Measurements from ENCODE around the gene EXOSC10. TPM values are rescaled to one million over a fixed set of nuclear protein-coding genes. Genes with fewer than 3 reads are reported as not detected.
"Not testable (repeated sequence)": the region's sequence is repeated elsewhere in the genome, so short reads cannot be mapped to it uniquely, and the experiment has no call there.

The EXOSC10 gene
- total and polyA plus RNA-seq, 8 donors: 15.1 to 118 (median 34.3) TPM

DNA sequence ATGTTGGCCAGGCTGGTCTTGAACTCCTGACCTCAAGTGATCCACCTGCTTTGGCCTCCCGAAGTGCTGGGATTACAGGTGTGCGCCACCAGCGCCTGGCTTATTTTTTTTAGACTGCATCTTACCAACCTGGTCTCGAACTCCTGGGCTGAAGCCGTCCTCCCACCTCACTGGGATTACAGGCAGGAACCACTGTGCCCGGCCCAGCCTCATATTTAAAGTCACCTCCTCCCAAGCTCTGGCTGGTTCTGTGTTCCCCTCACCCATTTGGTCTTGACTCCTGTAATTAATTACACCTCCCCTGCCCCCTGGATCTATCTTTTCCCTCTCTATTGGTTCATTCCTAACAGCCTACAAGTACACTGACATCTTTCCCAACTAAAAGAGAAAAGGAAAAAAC is 1.7 kb upstream of the EXOSC10 start:
- Histone ChIP-seq H3K9me3 (no peaks in the 10 kb centered on the region), H3K27me3 (no peaks in the 10 kb centered on the region), H3K4me3 (no peak overlapping the region), H3K27ac (no peak overlapping the region), H3K36me3 (peaks cover 15 to 27% (median 24%) of the 10 kb centered on the region in 4 donors), H3K4me1 (peaks cover 14 to 18% (median 18%) of the 10 kb centered on the region in 4 donors)
- DNase-seq: no peak
- WGBS, 5 donors: 84 to 96% (median 90%) methylated on average over 6 of the region's 6 CpGs
- intact Hi-C loops (cut with DNase I; ENCODE audit: low total_unique reads): no loop called here
- TF ChIP-seq EP300 (IDR thresholded peaks at IDR 0.05): no peak
- no peak for TF ChIP-seq POLR2A (IDR thresholded peaks at IDR 0.05)
- TF ChIP-seq POLR2AphosphoS5 (IDR thresholded peaks at IDR 0.05): no peak
- TF ChIP-seq, protein P1, sequence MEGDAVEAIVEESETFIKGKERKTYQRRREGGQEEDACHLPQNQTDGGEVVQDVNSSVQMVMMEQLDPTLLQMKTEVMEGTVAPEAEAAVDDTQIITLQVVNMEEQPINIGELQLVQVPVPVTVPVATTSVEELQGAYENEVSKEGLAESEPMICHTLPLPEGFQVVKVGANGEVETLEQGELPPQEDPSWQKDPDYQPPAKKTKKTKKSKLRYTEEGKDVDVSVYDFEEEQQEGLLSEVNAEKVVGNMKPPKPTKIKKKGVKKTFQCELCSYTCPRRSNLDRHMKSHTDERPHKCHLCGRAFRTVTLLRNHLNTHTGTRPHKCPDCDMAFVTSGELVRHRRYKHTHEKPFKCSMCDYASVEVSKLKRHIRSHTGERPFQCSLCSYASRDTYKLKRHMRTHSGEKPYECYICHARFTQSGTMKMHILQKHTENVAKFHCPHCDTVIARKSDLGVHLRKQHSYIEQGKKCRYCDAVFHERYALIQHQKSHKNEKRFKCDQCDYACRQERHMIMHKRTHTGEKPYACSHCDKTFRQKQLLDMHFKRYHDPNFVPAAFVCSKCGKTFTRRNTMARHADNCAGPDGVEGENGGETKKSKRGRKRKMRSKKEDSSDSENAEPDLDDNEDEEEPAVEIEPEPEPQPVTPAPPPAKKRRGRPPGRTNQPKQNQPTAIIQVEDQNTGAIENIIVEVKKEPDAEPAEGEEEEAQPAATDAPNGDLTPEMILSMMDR (IDR thresholded peaks at IDR 0.05): no peak

DNA sequence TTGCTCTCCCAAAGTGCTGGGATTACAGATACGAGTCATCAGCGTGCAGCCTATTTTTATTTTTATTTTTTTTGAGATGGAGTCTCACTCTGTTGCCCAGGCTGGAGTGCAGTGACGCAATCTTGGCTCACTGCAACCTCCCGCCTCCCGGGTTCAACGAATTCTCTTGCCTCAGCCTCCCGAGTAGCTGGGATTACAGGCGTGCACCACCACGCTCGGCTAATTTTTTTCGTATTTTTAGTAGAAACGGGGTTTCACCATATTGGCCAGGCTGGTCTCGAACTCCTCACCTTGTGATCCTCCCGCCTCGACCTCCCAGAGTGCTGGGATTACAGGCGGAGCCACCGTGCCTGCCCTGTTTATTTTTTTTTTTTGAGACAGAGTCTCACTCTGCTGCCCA is 1.1 kb upstream of the EXOSC10 start:
- DNase-seq; H3K9me3 ChIP-seq; H3K27me3 ChIP-seq; H3K4me3 ChIP-seq; intact Hi-C loops (cut with DNase I; ENCODE audit: low total_unique reads); H3K27ac ChIP-seq: not testable (repeated sequence)
- peaks cover 14 to 27% (median 24%) of the 10 kb centered on the region in 4 donors for H3K36me3 ChIP-seq
- H3K4me1 ChIP-seq: peaks cover 14 to 18% (median 18%) of the 10 kb centered on the region in 4 donors
- WGBS, 5 donors: 92 to 95% (median 95%) methylated on average over 17 of the region's 17 CpGs

DNA sequence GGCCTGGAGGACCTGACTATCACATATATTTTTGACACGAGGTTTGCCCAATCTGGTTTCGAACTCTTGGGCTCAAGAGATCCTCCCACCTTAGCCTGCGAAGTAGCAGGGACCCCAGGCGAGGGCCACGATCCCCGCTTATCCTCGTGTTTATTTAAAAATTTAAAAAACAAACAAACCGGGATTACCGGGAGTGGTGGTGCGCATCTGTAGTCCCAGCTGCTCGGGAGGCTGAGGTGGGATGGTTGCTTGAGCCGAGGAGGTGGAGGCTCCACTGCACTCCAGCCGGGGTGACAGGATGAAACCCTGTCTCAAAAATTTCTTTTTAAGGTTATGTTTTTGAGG is 452 bp upstream of the EXOSC10 start:
- H3K36me3 ChIP-seq: peaks cover 18 to 27% (median 26%) of the 10 kb centered on the region in 4 donors
- TF ChIP-seq POLR2A (IDR thresholded peaks at IDR 0.05) (no peak), EP300 (IDR thresholded peaks at IDR 0.05) (no peak), POLR2AphosphoS5 (IDR thresholded peaks at IDR 0.05) (no peak)
- TF ChIP-seq, protein P1 (IDR thresholded peaks at IDR 0.05): no peak
- H3K27me3 ChIP-seq: no peaks in the 10 kb centered on the region
- DNase-seq: no peak
- intact Hi-C loops (cut with DNase I; ENCODE audit: low total_unique reads): no loop called here
- peaks cover 14 to 18% (median 18%) of the 10 kb centered on the region in 4 donors for H3K4me1 ChIP-seq
- WGBS, 5 donors: 23 to 30% (median 28%) methylated on average over 13 of the region's 13 CpGs
- H3K9me3 ChIP-seq: no peaks in the 10 kb centered on the region
- peak overlapping the region; percentile 88 to 99 (median 96) for H3K4me3 ChIP-seq
- peak overlapping the region; percentile 85 to 91 (median 88) for H3K27ac ChIP-seq

DNA sequence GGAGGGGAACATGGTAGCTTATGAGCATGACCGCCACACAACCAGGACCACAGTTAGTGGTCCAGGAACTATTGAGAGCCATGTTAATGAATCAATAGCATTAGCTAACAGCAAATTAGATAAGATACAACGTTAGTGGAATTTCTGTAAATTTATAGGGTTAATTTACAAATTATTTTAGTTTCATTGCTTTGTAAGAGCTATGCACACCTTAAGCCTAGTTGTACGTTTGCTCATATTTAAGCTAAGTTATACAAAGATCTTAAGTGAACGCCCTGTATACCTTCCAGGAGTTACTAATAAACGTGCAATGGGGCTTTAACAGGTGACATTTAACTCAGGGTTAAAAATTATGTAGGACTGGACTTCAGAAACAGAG is 749 bp downstream of the EXOSC10 start:
- TF ChIP-seq POLR2AphosphoS5 (IDR thresholded peaks at IDR 0.05): no peak
- no peak for TF ChIP-seq EP300 (IDR thresholded peaks at IDR 0.05)
- TF ChIP-seq POLR2A (IDR thresholded peaks at IDR 0.05): no peak
- TF ChIP-seq, protein P1 (IDR thresholded peaks at IDR 0.05): no peak
- Histone ChIP-seq H3K4me3 (peak overlapping the region; percentile 88 to 99 (median 96)), H3K27me3 (no peaks in the 10 kb centered on the region), H3K27ac (peak overlapping the region; percentile 85 to 91 (median 88)), H3K36me3 (peaks cover 29 to 39% (median 37%) of the 10 kb centered on the region in 4 donors), H3K4me1 (peaks cover 14 to 18% (median 18%) of the 10 kb centered on the region in 4 donors), H3K9me3 (no peaks in the 10 kb centered on the region)
- WGBS, 5 donors: 6 to 13% (median 11%) methylated on average over 5 of the region's 5 CpGs
- DNase-seq: no peak
- intact Hi-C loops (cut with DNase I; ENCODE audit: low total_unique reads): no loop called here

DNA sequence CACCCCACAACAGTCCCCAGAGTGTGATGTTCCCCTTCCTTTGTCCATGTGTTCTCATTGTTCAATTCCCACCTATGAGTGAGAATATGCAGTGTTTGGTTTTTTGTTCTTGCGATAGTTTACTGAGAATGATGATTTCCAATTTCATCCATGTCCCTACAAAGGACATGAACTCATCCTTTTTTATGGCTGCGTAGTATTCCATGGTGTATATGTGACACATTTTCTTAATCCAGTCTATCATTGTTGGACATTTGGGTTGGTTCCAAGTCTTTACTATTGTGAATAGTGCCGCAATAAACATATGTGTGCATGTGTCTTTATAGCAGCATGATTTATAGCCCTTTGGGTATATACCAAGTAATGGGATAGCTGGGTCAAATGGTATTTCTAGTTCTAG is 15.9 kb downstream of the EXOSC10 start:
- H3K9me3 ChIP-seq; intact Hi-C loops (cut with DNase I; ENCODE audit: low total_unique reads); H3K27me3 ChIP-seq; H3K4me3 ChIP-seq; H3K4me1 ChIP-seq; H3K27ac ChIP-seq; DNase-seq: not testable (repeated sequence)
- WGBS, 5 donors: 90 to 100% (median 96%) methylated on average over 2 to 3 of the region's 3 CpGs
- H3K36me3 ChIP-seq: peaks cover 52 to 80% (median 74%) of the 10 kb centered on the region in 4 donors

Data from stomach (tissue), 9 donors.